GM23338 (cell line): ENCODE data around the gene FABP6. TPM values are rescaled to one million over a fixed set of nuclear protein-coding genes. Genes with fewer than 3 reads are reported as not detected.

ENCODE experiments used
- ATAC-seq: fragments of 200-7000 bp; cut with Tn5 transposase; 3 replicates; pipeline ENCODE4 v1.9.1; 2020
- DNase-seq: peaks from one replicate; pipeline ENCODE4 v3.0.0-alpha.2; 2015; ENCODE audit warnings: low spot score
- H2AFZ ChIP-seq: fragments of 200-600 bp; sonication (generic); 2 replicates; pipeline ENCODE4 v1.8.0; 2016; ENCODE audit warnings: antibody characterized with exemption, mild to moderate bottlenecking, moderate library complexity
- H3F3A ChIP-seq: fragments of 200-600 bp; sonication (generic); replicated peaks from 2 replicates; pipeline ENCODE4 v1.8.0; 2017; ENCODE audit warnings: antibody characterized with exemption, mixed run types, low read depth
- H3K27ac ChIP-seq: fragments of 200-600 bp; sonication (generic); 2 replicates; pipeline ENCODE4 v1.6.1; 2016; ENCODE audit warnings: low read depth
- H3K27me3 ChIP-seq: fragments of 200-600 bp; sonication (generic); 2 replicates; pipeline ENCODE4 v1.8.0; 2016; ENCODE audit warnings: mild to moderate bottlenecking, mixed run types, moderate library complexity; ENCODE audit not compliant: insufficient read depth
- H3K36me3 ChIP-seq: fragments of 200-600 bp; sonication (generic); 2 replicates; pipeline ENCODE4 v1.8.0; 2016; ENCODE audit warnings: mild to moderate bottlenecking; ENCODE audit not compliant: insufficient read depth
- H3K4me1 ChIP-seq: fragments of 200-600 bp; sonication (generic); 2 replicates; pipeline ENCODE4 v1.8.0; 2016; ENCODE audit warnings: mild to moderate bottlenecking, moderate library complexity; ENCODE audit not compliant: insufficient read depth
- H3K4me2 ChIP-seq: fragments of 200-600 bp; sonication (generic); 2 replicates; pipeline ENCODE4 v1.7.1; 2017; ENCODE audit warnings: mixed run types
- H3K4me3 ChIP-seq: fragments of 200-600 bp; sonication (generic); 2 replicates; pipeline ENCODE4 v1.6.1; 2016; ENCODE audit warnings: mixed run types
- H3K79me2 ChIP-seq: fragments of 200-600 bp; sonication (generic); replicated peaks from 2 replicates; pipeline ENCODE4 v1.8.0; 2017; ENCODE audit warnings: mild to moderate bottlenecking; ENCODE audit not compliant: insufficient read depth
- H3K9me2 ChIP-seq: fragments of 200-600 bp; sonication (generic); 2 replicates; pipeline ENCODE4 v1.8.0; 2017; ENCODE audit not compliant: insufficient read depth
- H4K20me1 ChIP-seq: fragments of 200-600 bp; sonication (generic); replicated peaks from 2 replicates; pipeline ENCODE4 v1.8.0; 2017; ENCODE audit warnings: mild to moderate bottlenecking; ENCODE audit not compliant: insufficient read depth
- H3K27ac Mint-ChIP-seq: 2 replicates; pipeline ENCODE4 v1.8.0; 2020; ENCODE audit warnings: inconsistent platforms, mild to moderate bottlenecking, moderate library complexity, mixed read lengths
- H3K27me3 Mint-ChIP-seq: 3 replicates; pipeline ENCODE4 v1.8.0; 2022; ENCODE audit warnings: low read depth, mild to moderate bottlenecking, moderate library complexity, mixed read lengths, inconsistent platforms; ENCODE audit not compliant: insufficient read depth, poor library complexity
- H3K36me3 Mint-ChIP-seq: 3 replicates; pipeline ENCODE4 v1.8.0; 2021; ENCODE audit warnings: low read depth, mild to moderate bottlenecking, inconsistent platforms, moderate library complexity, mixed read lengths
- H3K4me1 Mint-ChIP-seq: 3 replicates; pipeline ENCODE4 v1.8.0; 2020; ENCODE audit warnings: mild to moderate bottlenecking, inconsistent platforms, mixed read lengths
- H3K4me3 Mint-ChIP-seq: 3 replicates; pipeline ENCODE4 v1.8.0; 2021; ENCODE audit warnings: moderate library complexity, mild to moderate bottlenecking, inconsistent platforms, mixed read lengths
- H3K9me3 Mint-ChIP-seq: 3 replicates; pipeline ENCODE4 v1.8.0; 2020; ENCODE audit warnings: moderate library complexity, mild to moderate bottlenecking, inconsistent platforms, mixed read lengths
- CREB1 ChIP-seq: fragments of 250-450 bp; sonication (Bioruptor Pico); IDR thresholded peaks from 2 replicates; pipeline ENCODE4 v1.5.0; 2020; ENCODE audit warnings: low read depth, mild to moderate bottlenecking, moderate library complexity
- CTCF ChIP-seq, 2 experiments: fragments of 200-600 bp in 1 of 2; sonication (generic) in 1 of 2; conservative IDR thresholded peaks; 2 replicates each; pipeline versions ENCODE4 v1.5.1 to v1.6.1; 2016 to 2017; ENCODE audit warnings: antibody characterized with exemption in 2 of 2, low read depth in 2 of 2, mild to moderate bottlenecking in 2 of 2, moderate library complexity in 1 of 2
- EZH2 ChIP-seq: fragments of 200-600 bp; sonication (generic); IDR thresholded peaks from one replicate; pipeline ENCODE4 v1.8.0; 2017; ENCODE audit warnings: antibody characterized with exemption, mild to moderate bottlenecking, low read depth; ENCODE audit not compliant: unreplicated experiment
- EZH2phosphoT487 ChIP-seq: fragments of 200-600 bp; sonication (generic); IDR thresholded peaks from one replicate; pipeline ENCODE4 v1.8.1; 2018; ENCODE audit warnings: antibody characterized with exemption; ENCODE audit not compliant: unreplicated experiment
- JUNB ChIP-seq: IDR thresholded peaks from one replicate; pipeline ENCODE4 v1.6.1; 2016; ENCODE audit warnings: antibody characterized with exemption; ENCODE audit not compliant: unreplicated experiment
- NANOG ChIP-seq: IDR thresholded peaks from 2 replicates; pipeline ENCODE4 v1.6.1; 2016; ENCODE audit warnings: antibody characterized with exemption, borderline replicate concordance
- POLR2AphosphoS5 ChIP-seq: IDR thresholded peaks from 2 replicates; pipeline ENCODE4 v1.6.1; 2016; ENCODE audit warnings: antibody characterized with exemption, low read depth
- STAT1 ChIP-seq: IDR thresholded peaks from one replicate; pipeline ENCODE4 v1.6.1; 2016; ENCODE audit warnings: antibody characterized with exemption; ENCODE audit not compliant: unreplicated experiment
- ZNF114 ChIP-seq: fragments of 250-450 bp; sonication (Bioruptor Pico); IDR thresholded peaks from 2 replicates; pipeline ENCODE4 v1.5.0; 2020; ENCODE audit warnings: mild to moderate bottlenecking, moderate library complexity
- ZNF331 ChIP-seq: fragments of 250-450 bp; sonication (Bioruptor Pico); IDR thresholded peaks from 2 replicates; pipeline ENCODE4 v1.5.0; 2020; ENCODE audit warnings: low read depth, mild to moderate bottlenecking, moderate library complexity
- ZNF462 ChIP-seq: fragments of 250-450 bp; sonication (Bioruptor Pico); IDR thresholded peaks from 2 replicates; pipeline ENCODE4 v1.5.0; 2020; ENCODE audit warnings: mild to moderate bottlenecking, moderate library complexity
- polyA plus RNA-seq: library from polyadenylated mRNA; unstranded; fragments of >200 nt; fragmentation: Nextera tagmentation; extraction: Ambion mirVana; gene quantifications from 2 replicates; pipeline ENCODE4 v1.2.1, GENCODE V29; 2016
- total RNA-seq: library from RNA; depleted of rRNA; stranded (reverse); fragments of >200 nt; shearing (Covaris generic); gene quantifications from 2 replicates; pipeline ENCODE4 v1.2.3, GENCODE V29; 2014
- TF ChIP-seq, protein P1 (sequence below): IDR thresholded peaks from 2 replicates; pipeline ENCODE4 v1.6.1; 2016; ENCODE audit warnings: antibody characterized with exemption
- TF ChIP-seq, protein P2 (sequence below): IDR thresholded peaks from one replicate; pipeline ENCODE4 v1.6.1; 2018; ENCODE audit warnings: antibody characterized with exemption; ENCODE audit not compliant: unreplicated experiment

The FABP6 gene
- total and polyA plus RNA-seq, 2 experiments from 2014 or later = 2.2 to 7.5 TPM

- DNase-seq = no peak
- Histone ChIP-seq H3K36me3 (peaks cover 7% of the 10 kb centered on the region; the same call in 1 of the 2 replicates), H2AFZ (peak overlapping the region; percentile 69; the same call in 1 of the 2 replicates), H3K4me2 (no peak overlapping the region), H3K4me1 (peaks cover 18% of the 10 kb centered on the region), H3K27me3 (no peaks in the 10 kb centered on the region), H3K9me2 (no peaks in the 10 kb centered on the region), H3K4me3 (no peak overlapping the region), H3F3A (peaks cover 9% of the 10 kb centered on the region; the same call in 1 of the 2 replicates), H3K27ac (no peak overlapping the region), H4K20me1 (no peaks in the 10 kb centered on the region), H3K79me2 (no peaks in the 10 kb centered on the region)
- H3K4me3 Mint-ChIP-seq = no peak overlapping the region
- H3K4me1 Mint-ChIP-seq = peaks cover 8% of the 10 kb centered on the region
- peaks cover 28% of the 10 kb centered on the region for H3K36me3 Mint-ChIP-seq
- no peak overlapping the region for H3K27ac Mint-ChIP-seq
- peaks cover 33% of the 10 kb centered on the region for H3K9me3 Mint-ChIP-seq
- TF ChIP-seq CTCF (conservative IDR thresholded peaks at IDR 0.05; ENCODE audit: low read depth in 2 of 2) = no peak
- TF ChIP-seq EZH2phosphoT487 = no peak
- TF ChIP-seq, protein P1, sequence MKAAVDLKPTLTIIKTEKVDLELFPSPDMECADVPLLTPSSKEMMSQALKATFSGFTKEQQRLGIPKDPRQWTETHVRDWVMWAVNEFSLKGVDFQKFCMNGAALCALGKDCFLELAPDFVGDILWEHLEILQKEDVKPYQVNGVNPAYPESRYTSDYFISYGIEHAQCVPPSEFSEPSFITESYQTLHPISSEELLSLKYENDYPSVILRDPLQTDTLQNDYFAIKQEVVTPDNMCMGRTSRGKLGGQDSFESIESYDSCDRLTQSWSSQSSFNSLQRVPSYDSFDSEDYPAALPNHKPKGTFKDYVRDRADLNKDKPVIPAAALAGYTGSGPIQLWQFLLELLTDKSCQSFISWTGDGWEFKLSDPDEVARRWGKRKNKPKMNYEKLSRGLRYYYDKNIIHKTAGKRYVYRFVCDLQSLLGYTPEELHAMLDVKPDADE = no peak
- no peak for TF ChIP-seq JUNB
- TF ChIP-seq ZNF331 (CRISPR knock-in tag) = no peak
- TF ChIP-seq NANOG = no peak
- no peak for TF ChIP-seq POLR2AphosphoS5
- TF ChIP-seq ZNF462 (CRISPR knock-in tag) = no peak
- TF ChIP-seq EZH2 = no peak
- TF ChIP-seq, protein P2, sequence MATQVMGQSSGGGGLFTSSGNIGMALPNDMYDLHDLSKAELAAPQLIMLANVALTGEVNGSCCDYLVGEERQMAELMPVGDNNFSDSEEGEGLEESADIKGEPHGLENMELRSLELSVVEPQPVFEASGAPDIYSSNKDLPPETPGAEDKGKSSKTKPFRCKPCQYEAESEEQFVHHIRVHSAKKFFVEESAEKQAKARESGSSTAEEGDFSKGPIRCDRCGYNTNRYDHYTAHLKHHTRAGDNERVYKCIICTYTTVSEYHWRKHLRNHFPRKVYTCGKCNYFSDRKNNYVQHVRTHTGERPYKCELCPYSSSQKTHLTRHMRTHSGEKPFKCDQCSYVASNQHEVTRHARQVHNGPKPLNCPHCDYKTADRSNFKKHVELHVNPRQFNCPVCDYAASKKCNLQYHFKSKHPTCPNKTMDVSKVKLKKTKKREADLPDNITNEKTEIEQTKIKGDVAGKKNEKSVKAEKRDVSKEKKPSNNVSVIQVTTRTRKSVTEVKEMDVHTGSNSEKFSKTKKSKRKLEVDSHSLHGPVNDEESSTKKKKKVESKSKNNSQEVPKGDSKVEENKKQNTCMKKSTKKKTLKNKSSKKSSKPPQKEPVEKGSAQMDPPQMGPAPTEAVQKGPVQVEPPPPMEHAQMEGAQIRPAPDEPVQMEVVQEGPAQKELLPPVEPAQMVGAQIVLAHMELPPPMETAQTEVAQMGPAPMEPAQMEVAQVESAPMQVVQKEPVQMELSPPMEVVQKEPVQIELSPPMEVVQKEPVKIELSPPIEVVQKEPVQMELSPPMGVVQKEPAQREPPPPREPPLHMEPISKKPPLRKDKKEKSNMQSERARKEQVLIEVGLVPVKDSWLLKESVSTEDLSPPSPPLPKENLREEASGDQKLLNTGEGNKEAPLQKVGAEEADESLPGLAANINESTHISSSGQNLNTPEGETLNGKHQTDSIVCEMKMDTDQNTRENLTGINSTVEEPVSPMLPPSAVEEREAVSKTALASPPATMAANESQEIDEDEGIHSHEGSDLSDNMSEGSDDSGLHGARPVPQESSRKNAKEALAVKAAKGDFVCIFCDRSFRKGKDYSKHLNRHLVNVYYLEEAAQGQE = no peak
- TF ChIP-seq STAT1 = no peak
- no peak for TF ChIP-seq ZNF114 (CRISPR knock-in tag)
- TF ChIP-seq CREB1 (CRISPR knock-in tag) = no peak
- peaks cover 13% of the 10 kb centered on the region for H3K27me3 Mint-ChIP-seq
- no peak for ATAC-seq
Measured at GRCh38 chr5:160185626-160186360, 43.5 kb upstream of the FABP6 start.
